CD14-positive monocyte (primary cell): ENCODE data around the gene PREX1. TPM values are rescaled to one million over a fixed set of nuclear protein-coding genes. Genes with fewer than 3 reads are reported as not detected.

Experiments used
- DNase-seq, 3 donors: peaks; one replicate each; pipeline ENCODE4 v3.0.0-alpha.2; 2011 to 2022
- H2AFZ ChIP-seq: 2 replicates; pipeline ENCODE4 v1.6.0; 2012; ENCODE audit warnings: mild to moderate bottlenecking, low read depth, low read length, inconsistent platforms; ENCODE audit not compliant: insufficient read depth, poor library complexity, severe bottlenecking
- H3K27ac ChIP-seq, 2 donors: 1 replicate in 1 of 2; 2 replicates in 1 of 2; pipeline ENCODE4 v1.5.1; 2012 to 2013; ENCODE audit warnings: low read length in 2 of 2, control low read depth in 1 of 2, inconsistent platforms in 1 of 2, low read depth in 1 of 2, mild to moderate bottlenecking in 1 of 2
- H3K27me3 ChIP-seq, 2 donors: one replicate each; pipeline versions ENCODE4 v1.6.0 to v1.6.1; 2011 to 2013; ENCODE audit warnings: low read length in 2 of 2; ENCODE audit not compliant: control insufficient read depth in 2 of 2, insufficient read depth in 2 of 2
- H3K36me3 ChIP-seq, 2 donors: replicated peaks in 1 of 2; 1 replicate in 1 of 2; 2 replicates in 1 of 2; pipeline versions ENCODE4 v1.5.1 to v1.6.1; 2012 to 2013; ENCODE audit warnings: low read length in 2 of 2, control low read depth in 1 of 2, inconsistent platforms in 1 of 2, mild to moderate bottlenecking in 1 of 2; ENCODE audit not compliant: insufficient read depth in 2 of 2, control insufficient read depth in 1 of 2
- H3K4me1 ChIP-seq, 2 donors: 1 replicate in 1 of 2; 2 replicates in 1 of 2; pipeline versions ENCODE4 v1.5.1 to v1.6.1; 2012 to 2013; ENCODE audit warnings: low read length in 2 of 2, control low read depth in 1 of 2, inconsistent platforms in 1 of 2, mild to moderate bottlenecking in 1 of 2, moderate library complexity in 1 of 2; ENCODE audit not compliant: insufficient read depth in 2 of 2, control insufficient read depth in 1 of 2
- H3K4me2 ChIP-seq: replicated peaks from 2 replicates; pipeline ENCODE3; 2012; ENCODE audit warnings: low read length, moderate library complexity, mild to moderate bottlenecking; ENCODE audit not compliant: poor library complexity, severe bottlenecking; ENCODE audit errors: extremely low read depth
- H3K4me3 ChIP-seq, 3 experiments: fragments of 200-600 bp in 1 of 3; sonication (generic) in 1 of 3; replicated peaks in 1 of 3; 1 replicate in 2 of 3; 2 replicates in 1 of 3; pipeline ENCODE4 v1.5.1; 2011 to 2013; ENCODE audit warnings: low read length in 3 of 3, mild to moderate bottlenecking in 3 of 3, control low read depth in 2 of 3, low read depth in 2 of 3, inconsistent platforms in 1 of 3, moderate library complexity in 1 of 3
- H3K79me2 ChIP-seq: 2 replicates; pipeline ENCODE4 v1.6.0; 2012; ENCODE audit warnings: mild to moderate bottlenecking, control low read depth, inconsistent platforms, low read length, moderate library complexity; ENCODE audit not compliant: insufficient read depth
- H3K9ac ChIP-seq: 2 replicates; pipeline ENCODE4 v1.6.0; 2017; ENCODE audit warnings: low read length, mild to moderate bottlenecking; ENCODE audit not compliant: insufficient read depth, poor library complexity, severe bottlenecking
- H3K9me3 ChIP-seq, 2 donors: replicated peaks in 1 of 2; 1 replicate in 1 of 2; 2 replicates in 1 of 2; pipeline versions ENCODE4 v1.5.1 to v1.6.1; 2012 to 2013; ENCODE audit warnings: low read length in 2 of 2, control low read depth in 1 of 2; ENCODE audit not compliant: control insufficient read depth in 1 of 2, insufficient read depth in 1 of 2
- H4K20me1 ChIP-seq: 2 replicates; pipeline ENCODE4 v1.6.0; 2012; ENCODE audit warnings: mild to moderate bottlenecking, low read length, control low read depth, moderate library complexity; ENCODE audit not compliant: insufficient read depth
- H3K27ac Mint-ChIP-seq, 7 donors: one replicate each; pipeline ENCODE4 v1.8.0; 2020; ENCODE audit warnings: mild to moderate bottlenecking in 7 of 7, mixed read lengths in 7 of 7, moderate library complexity in 6 of 7, inconsistent platforms in 2 of 7
- H3K27me3 Mint-ChIP-seq, 3 donors: one replicate each; pipeline ENCODE4 v1.8.0; 2021 to 2022; ENCODE audit warnings: low read depth in 3 of 3, mild to moderate bottlenecking in 3 of 3, mixed read lengths in 3 of 3, moderate library complexity in 3 of 3, inconsistent platforms in 1 of 3
- H3K36me3 Mint-ChIP-seq, 2 donors: one replicate each; pipeline ENCODE4 v1.8.0; 2020; ENCODE audit warnings: mixed read lengths in 2 of 2, inconsistent platforms in 1 of 2, mild to moderate bottlenecking in 1 of 2
- H3K4me1 Mint-ChIP-seq: one replicate; pipeline ENCODE4 v1.8.0; 2020; ENCODE audit warnings: mild to moderate bottlenecking, mixed read lengths
- H3K4me3 Mint-ChIP-seq, 2 donors: one replicate each; pipeline ENCODE4 v1.8.0; 2020; ENCODE audit warnings: mild to moderate bottlenecking in 2 of 2, mixed read lengths in 2 of 2, moderate library complexity in 1 of 2
- H3K9me3 Mint-ChIP-seq, 7 donors: one replicate each; pipeline ENCODE4 v1.8.0; 2020 to 2022; ENCODE audit warnings: mixed read lengths in 7 of 7, mild to moderate bottlenecking in 6 of 7, moderate library complexity in 6 of 7, inconsistent platforms in 2 of 7
- WGBS: methylation state at CpG from one replicate; pipeline ENCODE4 v1.1.5; 2013; ENCODE audit warnings: missing lambda C conversion rate; ENCODE audit not compliant: insufficient coverage; 5-methylcytosine and 5-hydroxymethylcytosine counted together
- intact Hi-C, 2 donors: fragments of 100-400 bp; cut with micrococcal nuclease; formaldehyde crosslinking; loops; one replicate each; pipeline versions ENCODE4 v1.15.0 to v1.15.1; 2023
- polyA plus RNA-seq, 3 donors: library from polyadenylated mRNA; depleted of rRNA in 1 of 3; unstranded in 2 of 3; stranded (reverse) in 1 of 3; fragments of 300-500 nt in 2 of 3; fragments of >200 nt in 1 of 3; fragmentation: Illumina TruSeq in 2 of 3; gene quantifications; 1 replicate in 2 of 3; 2 replicates in 1 of 3; pipeline ENCODE4 v1.2.3, GENCODE V29; 2012 to 2021
- TF ChIP-seq, protein P1 (sequence below): fragments of 200-600 bp; IDR thresholded peaks from one replicate; pipeline ENCODE4 v1.8.0; 2022; ENCODE audit warnings: antibody characterized with exemption, mild to moderate bottlenecking

The PREX1 gene
- polyA plus RNA-seq, 3 donors = 24.3 to 114 (median 27.5) TPM

DNA sequence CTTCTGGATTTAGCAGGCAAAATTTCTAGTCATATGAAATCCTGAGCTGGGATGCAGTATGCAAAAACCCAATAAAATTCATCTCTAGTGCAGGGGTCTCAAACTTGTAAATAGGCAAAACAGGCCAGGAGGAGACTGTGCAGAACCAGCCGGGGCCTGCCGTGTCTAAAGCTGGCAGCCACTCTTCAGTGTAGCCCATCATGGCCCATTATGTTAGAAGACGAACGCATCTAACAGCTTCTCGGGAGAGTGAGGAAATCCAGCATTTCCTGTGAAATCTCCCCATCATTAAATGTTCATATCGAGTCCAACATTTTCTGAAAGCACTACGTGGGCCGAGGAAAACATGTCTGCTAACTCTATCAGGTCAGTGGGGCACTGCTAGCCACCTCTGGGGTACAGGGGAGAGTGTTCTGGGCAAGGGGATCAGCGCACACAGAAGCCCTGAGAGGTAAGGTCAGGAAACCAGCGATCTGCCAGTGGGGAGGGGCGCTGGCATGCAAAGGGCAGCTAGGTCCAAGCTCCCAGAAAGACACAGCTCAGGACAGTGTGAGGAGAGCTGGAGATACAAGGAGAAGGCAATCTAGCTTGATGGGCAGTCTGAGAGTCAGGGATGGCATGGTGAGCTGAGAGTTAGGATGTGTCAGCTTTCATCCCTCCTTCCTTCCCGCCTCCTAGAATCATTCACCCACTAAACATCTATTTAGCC, 144.2 kb downstream of the PREX1 start:
- Histone ChIP-seq H3K79me2 (peaks cover 32% of the 10 kb centered on the region), H3K4me3 (no peak overlapping the region), H3K9me3 (no peaks in the 10 kb centered on the region), H2AFZ (no peak overlapping the region), H3K27ac (peak overlapping the region in 1 of 2 donors; percentile 40), H3K27me3 (no peaks in the 10 kb centered on the region), H4K20me1 (peaks cover 100% of the 10 kb centered on the region), H3K4me1 (no peaks in the 10 kb centered on the region), H3K36me3 (peaks cover 99 to 100% of the 10 kb centered on the region in 2 donors), H3K9ac (no peak overlapping the region), H3K4me2 (no peak overlapping the region)
- intact Hi-C loops = no loop called here
- Mint-ChIP-seq H3K4me1 (peaks cover 7% of the 10 kb centered on the region), H3K27me3 (no peaks in the 10 kb centered on the region), H3K36me3 (peaks cover 0 to 53% of the 10 kb centered on the region in 2 donors), H3K9me3 (peaks cover 0 to 4% (median 0%) of the 10 kb centered on the region in 7 donors), H3K27ac (peak overlapping the region in 3 of 7 donors; percentile 49 to 78 (median 50)), H3K4me3 (no peak overlapping the region)
- WGBS = 60% methylated on average over 10 of the region's 12 CpGs
- TF ChIP-seq, protein P1, sequence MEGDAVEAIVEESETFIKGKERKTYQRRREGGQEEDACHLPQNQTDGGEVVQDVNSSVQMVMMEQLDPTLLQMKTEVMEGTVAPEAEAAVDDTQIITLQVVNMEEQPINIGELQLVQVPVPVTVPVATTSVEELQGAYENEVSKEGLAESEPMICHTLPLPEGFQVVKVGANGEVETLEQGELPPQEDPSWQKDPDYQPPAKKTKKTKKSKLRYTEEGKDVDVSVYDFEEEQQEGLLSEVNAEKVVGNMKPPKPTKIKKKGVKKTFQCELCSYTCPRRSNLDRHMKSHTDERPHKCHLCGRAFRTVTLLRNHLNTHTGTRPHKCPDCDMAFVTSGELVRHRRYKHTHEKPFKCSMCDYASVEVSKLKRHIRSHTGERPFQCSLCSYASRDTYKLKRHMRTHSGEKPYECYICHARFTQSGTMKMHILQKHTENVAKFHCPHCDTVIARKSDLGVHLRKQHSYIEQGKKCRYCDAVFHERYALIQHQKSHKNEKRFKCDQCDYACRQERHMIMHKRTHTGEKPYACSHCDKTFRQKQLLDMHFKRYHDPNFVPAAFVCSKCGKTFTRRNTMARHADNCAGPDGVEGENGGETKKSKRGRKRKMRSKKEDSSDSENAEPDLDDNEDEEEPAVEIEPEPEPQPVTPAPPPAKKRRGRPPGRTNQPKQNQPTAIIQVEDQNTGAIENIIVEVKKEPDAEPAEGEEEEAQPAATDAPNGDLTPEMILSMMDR = no peak
- DNase-seq = no peak

- Mint-ChIP-seq H3K9me3 (peaks cover 0 to 4% (median 0%) of the 10 kb centered on the region in 7 donors), H3K4me1 (peaks cover 4% of the 10 kb centered on the region), H3K4me3 (no peak overlapping the region), H3K27me3 (no peaks in the 10 kb centered on the region), H3K27ac (peak overlapping the region in 2 of 7 donors; percentile 13 to 50), H3K36me3 (peaks cover 0 to 45% of the 10 kb centered on the region in 2 donors)
- H3K4me2 ChIP-seq = no peak overlapping the region
- peak overlapping the region in 1 of 2 donors; percentile 40 for H3K27ac ChIP-seq
- 40% methylated on average over 15 of the region's 18 CpGs for WGBS
- no peak for DNase-seq
- H3K9ac ChIP-seq = no peak overlapping the region
- no peaks in the 10 kb centered on the region for H3K27me3 ChIP-seq
- TF ChIP-seq, protein P1 = no peak
- intact Hi-C loops = no loop called here
- H2AFZ ChIP-seq = no peak overlapping the region
- H3K4me3 ChIP-seq = no peak overlapping the region
- peaks cover 100% of the 10 kb centered on the region for H4K20me1 ChIP-seq
- peaks cover 99 to 100% of the 10 kb centered on the region in 2 donors for H3K36me3 ChIP-seq
- H3K4me1 ChIP-seq = no peaks in the 10 kb centered on the region
- H3K9me3 ChIP-seq = no peaks in the 10 kb centered on the region
- peaks cover 24% of the 10 kb centered on the region for H3K79me2 ChIP-seq
Observed at GRCh38 chr20:48682529-48683363, 145.1 kb downstream of the PREX1 start.
